HG03066 (cell line): Measurements from ENCODE around the gene GPA33.
A peak's percentile ranks its signal among the peaks of the same experiment; 100 is the strongest.

Experiments used
- ATAC-seq: cut with Tn5 transposase; IDR thresholded peaks from one replicate; pipeline ENCODE4 v1.9.1; 2021; ENCODE audit warnings: low read depth; ENCODE audit not compliant: unreplicated experiment

The GPA33 gene

GRCh38 chr1:167088746-167089417 lies 1.3 kb downstream of the GPA33 start:
- no peak for ATAC-seq

- no peak for ATAC-seq
Observed at GRCh38 chr1:167086768-167087167, 3.4 kb downstream of the GPA33 start.

- no peak for ATAC-seq
Observed at GRCh38 chr1:167086033-167086432, 4.1 kb downstream of the GPA33 start.

- ATAC-seq: no peak
Observed at GRCh38 chr1:167084757-167085156, 5.4 kb downstream of the GPA33 start.

- ATAC-seq: no peak
Observed at GRCh38 chr1:167083871-167084270, 6.3 kb downstream of the GPA33 start.

- ATAC-seq: no peak
Observed at GRCh38 chr1:167083066-167083665, 7.0 kb downstream of the GPA33 start.

GRCh38 chr1:167082511-167083027 lies 7.6 kb downstream of the GPA33 start:
- no peak for ATAC-seq

GRCh38 chr1:167081594-167082156 lies 8.5 kb downstream of the GPA33 start:
- ATAC-seq: no peak

- no peak for ATAC-seq
Observed at GRCh38 chr1:167077868-167078210, 12.3 kb downstream of the GPA33 start.

GRCh38 chr1:167077128-167077867 lies 12.9 kb downstream of the GPA33 start:
- no peak for ATAC-seq

GRCh38 chr1:167076136-167076710 lies 14.0 kb downstream of the GPA33 start:
- no peak for ATAC-seq

GRCh38 chr1:167071286-167071685 lies 18.9 kb downstream of the GPA33 start:
- ATAC-seq: no peak

GRCh38 chr1:167068761-167069160 lies 21.4 kb downstream of the GPA33 start:
- ATAC-seq: no peak

GRCh38 chr1:167067904-167068303 lies 22.3 kb downstream of the GPA33 start:
- no peak for ATAC-seq

GRCh38 chr1:167066333-167067122 lies 23.6 kb downstream of the GPA33 start:
- peak; percentile 82 for ATAC-seq

- ATAC-seq: no peak
Observed at GRCh38 chr1:167065471-167065870, 24.7 kb downstream of the GPA33 start.

GRCh38 chr1:167064621-167065020 lies 25.6 kb downstream of the GPA33 start:
- no peak for ATAC-seq

- no peak for ATAC-seq
Observed at GRCh38 chr1:167061073-167061464, 29.1 kb downstream of the GPA33 start.

- ATAC-seq: no peak
Observed at GRCh38 chr1:167060141-167061072, 29.8 kb downstream of the GPA33 start.
